HCT116 (cell line): ENCODE results near the gene CCDC92. TPM values are rescaled to one million over a fixed set of nuclear protein-coding genes. Genes with fewer than 3 reads are reported as not detected.

ENCODE experiments used
- ATAC-seq: fragments of 200-7000 bp; cut with Tn5 transposase; 2 replicates; pipeline ENCODE4 v1.9.1; 2020; ENCODE audit warnings: mild to moderate bottlenecking, moderate library complexity
- BruUV-seq: library from RNA; stranded (reverse); fragments of 400-500 nt; replicated peaks from 2 replicates; lab custom pipeline; 2021; lab: Mats Ljungman, UMichigan
- CTCF ChIA-PET: fragments of 300-600 bp; sonication (Branson Sonifier 250); formaldehyde crosslinking; loops from one replicate; lab custom pipeline; 2021; ENCODE audit warnings: antibody characterized with exemption; lab: Charles Lee
- POLR2A ChIA-PET: fragments of 300-600, 350-600 bp; sonication (Branson Sonifier 250); formaldehyde crosslinking; loops from one replicate; lab custom pipeline; 2021; ENCODE audit warnings: antibody characterized with exemption; lab: Charles Lee
- RAD21 ChIA-PET, 2 experiments: fragments of 300-600 bp; sonication (Branson Sonifier 250); formaldehyde crosslinking; loops; one replicate each; lab custom pipeline; 2023; ENCODE audit warnings: low total read pairs in 2 of 2; ENCODE audit not compliant: uncharacterized antibody in 2 of 2, unreplicated experiment in 2 of 2, low non-redundant PET in 1 of 2; lab: Charles Lee
- DNase-seq: peaks from one replicate; pipeline ENCODE4 v3.0.0-alpha.2; 2010; ENCODE audit warnings: low read depth, low spot score
- H2AFZ ChIP-seq: fragments of 200-600 bp; shearing (Covaris generic), sonication (generic); 2 replicates; pipeline ENCODE4 v1.6.1; 2017; ENCODE audit warnings: low read depth, mixed run types, mixed read lengths, antibody characterized with exemption, low read length; ENCODE audit not compliant: poor library complexity, severe bottlenecking
- H3K27ac ChIP-seq: 2 replicates; pipeline ENCODE4 v1.5.1; 2012; ENCODE audit warnings: low read depth, low read length
- H3K27me3 ChIP-seq: fragments of 200-600 bp; sonication (generic); 2 replicates; pipeline ENCODE4 v1.6.1; 2016; ENCODE audit warnings: mixed run types, low read length, mixed read lengths; ENCODE audit not compliant: insufficient read depth
- H3K36me3 ChIP-seq, 2 experiments: fragments of 200-500 bp in 1 of 2; fragments of 200-600 bp in 1 of 2; sonication (Bioruptor generic) in 1 of 2; sonication (generic) in 1 of 2; 2 replicates each; pipeline versions ENCODE4 v1.5.1 to v1.6.1; 2014 to 2016; ENCODE audit warnings: low read length in 2 of 2, inconsistent platforms in 1 of 2, mixed read lengths in 1 of 2, mixed run types in 1 of 2; ENCODE audit not compliant: insufficient read depth in 2 of 2, control insufficient read depth in 1 of 2
- H3K4me1 ChIP-seq, 2 experiments: fragments of 200-600 bp in 1 of 2; sonication (generic) in 1 of 2; 2 replicates each; pipeline versions ENCODE4 v1.5.1 to v1.6.1; 2012 to 2017; ENCODE audit warnings: low read length in 2 of 2, inconsistent platforms in 1 of 2, mild to moderate bottlenecking in 1 of 2, mixed read lengths in 1 of 2, mixed run types in 1 of 2, moderate library complexity in 1 of 2; ENCODE audit not compliant: insufficient read depth in 2 of 2, control insufficient read depth in 1 of 2
- H3K4me2 ChIP-seq: fragments of 200-600 bp; sonication (generic); 2 replicates; pipeline ENCODE4 v1.6.1; 2017; ENCODE audit warnings: mixed run types, low read length, mixed read lengths
- H3K4me3 ChIP-seq, 2 experiments: fragments of 200-600 bp in 1 of 2; sonication (generic) in 1 of 2; replicated peaks in 1 of 2; 2 replicates each; pipeline ENCODE4 v1.5.1; 2011 to 2016; ENCODE audit warnings: low read length in 2 of 2, control low read depth in 1 of 2, low read depth in 1 of 2, mild to moderate bottlenecking in 1 of 2, mixed read lengths in 1 of 2, mixed run types in 1 of 2
- H3K79me2 ChIP-seq: fragments of 200-600 bp; sonication (generic); 2 replicates; pipeline ENCODE4 v1.6.1; 2017; ENCODE audit warnings: mild to moderate bottlenecking, mixed run types, low read length, moderate library complexity, mixed read lengths; ENCODE audit not compliant: insufficient read depth
- H3K9ac ChIP-seq: fragments of 200-600 bp; sonication (generic); 2 replicates; pipeline ENCODE4 v1.6.1; 2016; ENCODE audit warnings: low read length, mixed read lengths
- H3K9me2 ChIP-seq: fragments of 200-600 bp; sonication (generic), shearing (Covaris generic); 2 replicates; pipeline ENCODE4 v1.6.1; 2017; ENCODE audit warnings: mixed run types, mild to moderate bottlenecking, moderate library complexity; ENCODE audit not compliant: insufficient read depth
- H3K9me3 ChIP-seq, 2 experiments: fragments of 200-500 bp in 1 of 2; fragments of 200-600 bp in 1 of 2; sonication (Bioruptor generic) in 1 of 2; sonication (generic) in 1 of 2; 2 replicates each; pipeline ENCODE4 v1.6.1; 2014 to 2017; ENCODE audit warnings: low read length in 2 of 2, mixed read lengths in 2 of 2, inconsistent platforms in 1 of 2, low read depth in 1 of 2, mild to moderate bottlenecking in 1 of 2, mixed run types in 1 of 2, moderate library complexity in 1 of 2; ENCODE audit not compliant: control insufficient read depth in 1 of 2, insufficient read depth in 1 of 2
- H4K20me1 ChIP-seq: fragments of 200-600 bp; sonication (generic), shearing (Covaris generic); 2 replicates; pipeline ENCODE4 v1.6.1; 2017; ENCODE audit warnings: mixed run types, mild to moderate bottlenecking, moderate library complexity; ENCODE audit not compliant: insufficient read depth
- ATF3 ChIP-seq: IDR thresholded peaks from 2 replicates; pipeline ENCODE4 v1.6.1; 2012
- CBX3 ChIP-seq: IDR thresholded peaks from 2 replicates; pipeline ENCODE4 v1.6.1; 2012; ENCODE audit warnings: low read depth
- CEBPB ChIP-seq: IDR thresholded peaks from 2 replicates; pipeline ENCODE4 v1.6.1; 2012; ENCODE audit warnings: low read depth
- EGR1 ChIP-seq: IDR thresholded peaks from 2 replicates; pipeline ENCODE4 v1.6.1; 2012; ENCODE audit warnings: low read depth
- ELF1 ChIP-seq: IDR thresholded peaks from 2 replicates; pipeline ENCODE4 v1.6.1; 2012; ENCODE audit warnings: low read depth, borderline replicate concordance
- EZH2phosphoT487 ChIP-seq: fragments of 200-600 bp; IDR thresholded peaks from 2 replicates; pipeline ENCODE4 v1.6.1; 2018; ENCODE audit warnings: antibody characterized with exemption, borderline replicate concordance
- FOSL1 ChIP-seq: IDR thresholded peaks from 2 replicates; pipeline ENCODE4 v1.6.1; 2012; ENCODE audit warnings: low read depth
- JUND ChIP-seq: IDR thresholded peaks from 2 replicates; pipeline ENCODE4 v1.6.1; 2012
- POLR2A ChIP-seq: IDR thresholded peaks from 2 replicates; pipeline ENCODE4 v1.7.0; 2011; ENCODE audit warnings: borderline replicate concordance; ENCODE audit not compliant: insufficient read depth, insufficient read length; ENCODE audit errors: extremely low read depth
- POLR2AphosphoS5 ChIP-seq: IDR thresholded peaks from 2 replicates; pipeline ENCODE4 v1.6.1; 2011; ENCODE audit warnings: mild to moderate bottlenecking, low read depth, low read length, moderate library complexity
- RAD21 ChIP-seq: IDR thresholded peaks from 2 replicates; pipeline ENCODE4 v1.6.1; 2012; ENCODE audit warnings: low read depth, mild to moderate bottlenecking
- SRF ChIP-seq: IDR thresholded peaks from 2 replicates; pipeline ENCODE4 v1.6.1; 2012; ENCODE audit warnings: low read depth
- TCF7L2 ChIP-seq: IDR thresholded peaks from 2 replicates; pipeline ENCODE4 v1.7.0; 2011; ENCODE audit warnings: borderline replicate concordance, inconsistent platforms; ENCODE audit not compliant: insufficient read depth, insufficient read length; ENCODE audit errors: extremely low read depth
- YY1 ChIP-seq: IDR thresholded peaks from 2 replicates; pipeline ENCODE4 v1.6.1; 2011; ENCODE audit warnings: low read length, low read depth, moderate library complexity, mild to moderate bottlenecking; ENCODE audit not compliant: insufficient replicate concordance; ENCODE audit errors: extremely low read depth
- ZBTB33 ChIP-seq: IDR thresholded peaks from 2 replicates; pipeline ENCODE4 v1.6.1; 2011; ENCODE audit warnings: mild to moderate bottlenecking, low read length, moderate library complexity; ENCODE audit not compliant: insufficient replicate concordance; ENCODE audit errors: extremely low read depth
- ZNF274 ChIP-seq: fragments of 200-500 bp; sonication (Bioruptor generic); IDR thresholded peaks from 2 replicates; pipeline ENCODE4 v1.6.1; 2014; ENCODE audit warnings: mild to moderate bottlenecking, low read depth, low read length, inconsistent platforms
- intact Hi-C: fragments of 100-400 bp; cut with micrococcal nuclease; formaldehyde crosslinking; loops from 2 replicates; pipeline ENCODE4 v1.10.0; 2022
- total RNA-seq: library from RNA; stranded (reverse); gene quantifications from one replicate; pipeline ENCODE4 v1.2.1, GENCODE V29; 2021; ENCODE audit not compliant: unreplicated experiment
- TF ChIP-seq, protein P1 (sequence below): IDR thresholded peaks from 2 replicates; pipeline ENCODE4 v1.6.1; 2012
- TF ChIP-seq, protein P2 (sequence below), 3 experiments: fragments of 200-600 bp in 1 of 3; sonication (generic) in 1 of 3; IDR thresholded peaks in 2 of 3; conservative IDR thresholded peaks in 1 of 3; 2 replicates each; pipeline ENCODE4 v1.5.1; 2012 to 2017; ENCODE audit warnings: low read depth in 2 of 3, low read length in 2 of 3, antibody characterized with exemption in 1 of 3, borderline replicate concordance in 1 of 3, control low read depth in 1 of 3, mild to moderate bottlenecking in 1 of 3, mixed read lengths in 1 of 3, mixed run types in 1 of 3, moderate library complexity in 1 of 3; ENCODE audit not compliant: insufficient read depth in 1 of 3

Gene CCDC92
- total RNA-seq, 1 experiment from 2014 or later: 9.7 TPM

DNA sequence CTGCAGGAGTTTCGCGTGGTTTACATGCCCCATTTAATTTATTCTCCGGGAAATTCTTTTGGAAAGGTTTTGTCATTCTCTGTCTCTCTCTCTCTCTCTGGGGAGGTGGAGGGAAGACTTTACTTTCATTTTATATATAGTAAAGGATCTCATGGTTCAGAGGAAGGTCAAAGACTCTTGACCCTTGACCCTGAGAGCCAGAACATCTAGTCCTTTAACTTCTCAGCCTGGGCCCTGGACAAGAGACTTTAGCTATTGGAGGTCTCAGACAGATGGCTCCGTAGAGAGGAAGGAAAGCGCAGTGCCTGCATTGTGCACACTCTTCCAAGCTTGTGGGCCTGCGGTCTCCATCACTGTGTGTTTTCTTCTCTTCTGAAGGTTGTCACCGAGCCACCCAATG, 43.7 kb downstream of the CCDC92 start:
- Histone ChIP-seq H3K36me3 (no peaks in the 10 kb centered on the region), H3K4me2 (no peak overlapping the region), H3K27me3 (no peaks in the 10 kb centered on the region), H3K27ac (no peak overlapping the region), H4K20me1 (no peaks in the 10 kb centered on the region), H3K79me2 (no peaks in the 10 kb centered on the region), H3K4me1 (no peaks in the 10 kb centered on the region), H3K9me2 (no peaks in the 10 kb centered on the region), H3K4me3 (no peak overlapping the region), H3K9ac (no peak overlapping the region), H2AFZ (no peak overlapping the region), H3K9me3 (no peaks in the 10 kb centered on the region)
- POLR2A ChIA-PET: no interaction called here
- TF ChIP-seq EZH2phosphoT487 (no peak), FOSL1 (no peak), RAD21 (no peak), YY1 (no peak), ZNF274 (no peak), ZBTB33 (no peak), EGR1 (no peak), POLR2AphosphoS5 (no peak), TCF7L2 (no peak), ELF1 (no peak), CBX3 (no peak), JUND (no peak), SRF (no peak), CEBPB (no peak), ATF3 (no peak), POLR2A (no peak)
- TF ChIP-seq, protein P1, sequence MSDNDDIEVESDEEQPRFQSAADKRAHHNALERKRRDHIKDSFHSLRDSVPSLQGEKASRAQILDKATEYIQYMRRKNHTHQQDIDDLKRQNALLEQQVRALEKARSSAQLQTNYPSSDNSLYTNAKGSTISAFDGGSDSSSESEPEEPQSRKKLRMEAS: no peak
- TF ChIP-seq, protein P2, sequence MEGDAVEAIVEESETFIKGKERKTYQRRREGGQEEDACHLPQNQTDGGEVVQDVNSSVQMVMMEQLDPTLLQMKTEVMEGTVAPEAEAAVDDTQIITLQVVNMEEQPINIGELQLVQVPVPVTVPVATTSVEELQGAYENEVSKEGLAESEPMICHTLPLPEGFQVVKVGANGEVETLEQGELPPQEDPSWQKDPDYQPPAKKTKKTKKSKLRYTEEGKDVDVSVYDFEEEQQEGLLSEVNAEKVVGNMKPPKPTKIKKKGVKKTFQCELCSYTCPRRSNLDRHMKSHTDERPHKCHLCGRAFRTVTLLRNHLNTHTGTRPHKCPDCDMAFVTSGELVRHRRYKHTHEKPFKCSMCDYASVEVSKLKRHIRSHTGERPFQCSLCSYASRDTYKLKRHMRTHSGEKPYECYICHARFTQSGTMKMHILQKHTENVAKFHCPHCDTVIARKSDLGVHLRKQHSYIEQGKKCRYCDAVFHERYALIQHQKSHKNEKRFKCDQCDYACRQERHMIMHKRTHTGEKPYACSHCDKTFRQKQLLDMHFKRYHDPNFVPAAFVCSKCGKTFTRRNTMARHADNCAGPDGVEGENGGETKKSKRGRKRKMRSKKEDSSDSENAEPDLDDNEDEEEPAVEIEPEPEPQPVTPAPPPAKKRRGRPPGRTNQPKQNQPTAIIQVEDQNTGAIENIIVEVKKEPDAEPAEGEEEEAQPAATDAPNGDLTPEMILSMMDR (IDR thresholded peaks at IDR 0.05 in 2 of 3, conservative IDR thresholded peaks at IDR 0.05 in 1 of 3; ENCODE audit: borderline replicate concordance in 1 of 3, insufficient read depth in 1 of 3, low read depth in 2 of 3, low read length in 2 of 3): no peak
- no TSS peak for BruUV-seq
- no peak for DNase-seq
- RAD21 ChIA-PET: no interaction called here
- ATAC-seq: no peak
- CTCF ChIA-PET: no interaction called here
- intact Hi-C loops: no loop called here
